Loucy (cell line): ENCODE measurements around the gene CPEB4.

Source experiments
- H2AFZ ChIP-seq: fragments of 200-600 bp; sonication (generic); 2 replicates; pipeline ENCODE4 v1.6.0; 2016; ENCODE audit warnings: antibody characterized with exemption, mild to moderate bottlenecking, low read length, moderate library complexity
- H3F3A ChIP-seq: fragments of 200-600 bp; 2 replicates; pipeline ENCODE4 v1.6.0; 2016; ENCODE audit warnings: antibody characterized with exemption, low read depth, mild to moderate bottlenecking
- H3K27me3 ChIP-seq: fragments of 200-600 bp; sonication (generic); 2 replicates; pipeline ENCODE4 v1.6.1; 2014; ENCODE audit warnings: low read length, mild to moderate bottlenecking; ENCODE audit not compliant: insufficient read depth, poor library complexity, severe bottlenecking
- H3K36me3 ChIP-seq: fragments of 200-600 bp; sonication (generic); 2 replicates; pipeline ENCODE4 v1.6.1; 2016; ENCODE audit warnings: low read length; ENCODE audit not compliant: insufficient read depth
- H3K4me1 ChIP-seq: fragments of 200-600 bp; sonication (generic); 2 replicates; pipeline ENCODE4 v1.5.1; 2014; ENCODE audit warnings: low read length, mild to moderate bottlenecking; ENCODE audit not compliant: insufficient read depth, poor library complexity, severe bottlenecking
- H3K4me2 ChIP-seq: fragments of 200-600 bp; sonication (generic); 2 replicates; pipeline ENCODE4 v1.6.0; 2014; ENCODE audit warnings: antibody characterized with exemption, low read length, low read depth, mild to moderate bottlenecking; ENCODE audit not compliant: poor library complexity, severe bottlenecking
- H3K4me3 ChIP-seq: fragments of 200-600 bp; sonication (generic); 2 replicates; pipeline ENCODE4 v1.5.1; 2014; ENCODE audit warnings: low read length, mild to moderate bottlenecking, mixed read lengths; ENCODE audit not compliant: poor library complexity, severe bottlenecking
- H3K79me2 ChIP-seq: fragments of 200-600 bp; sonication (generic); 2 replicates; pipeline ENCODE4 v1.6.1; 2014; ENCODE audit warnings: low read length; ENCODE audit not compliant: insufficient read depth
- H3K9ac ChIP-seq: fragments of 200-600 bp; sonication (generic); 2 replicates; pipeline ENCODE4 v1.6.0; 2014; ENCODE audit warnings: mild to moderate bottlenecking, low read depth, low read length, moderate library complexity; ENCODE audit not compliant: poor library complexity, severe bottlenecking
- H3K9me2 ChIP-seq: fragments of 200-600 bp; sonication (generic); replicated peaks from 2 replicates; pipeline ENCODE4 v1.6.1; 2016; ENCODE audit warnings: low read depth, low read length, mixed read lengths
- H3K9me3 ChIP-seq: fragments of 200-600 bp; sonication (generic); 2 replicates; pipeline ENCODE4 v1.6.1; 2014; ENCODE audit warnings: mild to moderate bottlenecking, antibody characterized with exemption, low read length, low read depth; ENCODE audit not compliant: insufficient read depth
- H4K20me1 ChIP-seq: fragments of 200-600 bp; sonication (generic); 2 replicates; pipeline ENCODE4 v1.6.0; 2014; ENCODE audit warnings: antibody characterized with exemption, low read length, mild to moderate bottlenecking; ENCODE audit not compliant: insufficient read depth, poor library complexity, severe bottlenecking
- CTCF ChIP-seq: fragments of 200-600 bp; sonication (generic); conservative IDR thresholded peaks from 2 replicates; pipeline ENCODE4 v1.5.1; 2014; ENCODE audit warnings: mild to moderate bottlenecking, antibody characterized with exemption, low read length
- EZH2phosphoT487 ChIP-seq: fragments of 200-600 bp; IDR thresholded peaks from 2 replicates; pipeline ENCODE4 v1.6.1; 2018; ENCODE audit warnings: antibody characterized with exemption, mild to moderate bottlenecking, moderate library complexity, borderline replicate concordance

Gene CPEB4

DNA sequence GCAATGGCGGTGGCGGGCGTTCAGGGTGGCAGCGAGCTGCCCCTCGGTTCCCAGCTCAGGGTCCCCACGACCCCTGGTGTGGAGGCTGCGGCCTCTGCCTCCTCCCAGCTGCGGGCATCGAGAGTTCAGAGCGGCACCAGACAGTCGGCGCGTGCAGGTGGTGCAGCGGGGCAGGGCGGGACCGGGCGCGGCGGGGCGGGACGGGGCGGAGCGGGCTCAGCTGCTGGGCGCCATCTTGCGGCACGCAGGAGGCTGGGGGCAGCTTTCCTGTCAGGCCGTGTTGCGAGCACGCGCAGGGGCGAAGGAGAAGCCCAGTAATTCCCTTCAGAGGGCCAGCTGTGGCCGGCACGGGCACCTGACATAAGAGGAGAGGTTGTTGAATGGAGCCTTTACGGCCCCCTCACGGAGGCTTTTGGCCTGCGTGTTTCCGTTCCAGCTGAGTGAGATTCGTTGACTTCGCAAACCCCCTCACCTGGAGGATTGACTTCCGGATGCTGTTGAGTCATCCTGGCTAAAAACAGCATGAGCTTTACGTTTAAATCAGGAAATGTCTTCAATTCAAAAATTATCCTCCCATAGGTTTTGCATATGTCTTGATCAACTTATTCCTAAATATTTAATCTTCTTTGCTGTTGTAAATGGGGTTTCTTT lies 101.4 kb downstream of the CPEB4 start:
- H3K4me1 ChIP-seq = no peaks in the 10 kb centered on the region
- H4K20me1 ChIP-seq = no peaks in the 10 kb centered on the region
- no peaks in the 10 kb centered on the region for H3K79me2 ChIP-seq
- TF ChIP-seq CTCF = no peak
- TF ChIP-seq EZH2phosphoT487 = no peak
- H3K4me2 ChIP-seq = no peak overlapping the region
- H3K27me3 ChIP-seq = no peaks in the 10 kb centered on the region
- no peaks in the 10 kb centered on the region for H3K9me3 ChIP-seq
- no peak overlapping the region for H3K9ac ChIP-seq
- H3K36me3 ChIP-seq = no peaks in the 10 kb centered on the region
- H3K4me3 ChIP-seq = no peak overlapping the region
- H3K9me2 ChIP-seq = no peaks in the 10 kb centered on the region
- H3F3A ChIP-seq = no peaks in the 10 kb centered on the region
- no peak overlapping the region for H2AFZ ChIP-seq

GRCh38 chr5:173997331-173997730 lies 109.2 kb downstream of the CPEB4 start:
- H3K4me1 ChIP-seq = no peaks in the 10 kb centered on the region
- H4K20me1 ChIP-seq = no peaks in the 10 kb centered on the region
- no peaks in the 10 kb centered on the region for H3K27me3 ChIP-seq
- H3K9me2 ChIP-seq = no peaks in the 10 kb centered on the region
- no peak overlapping the region for H2AFZ ChIP-seq
- no peak overlapping the region for H3K4me3 ChIP-seq
- TF ChIP-seq CTCF = no peak
- no peak for TF ChIP-seq EZH2phosphoT487
- no peak overlapping the region for H3K4me2 ChIP-seq
- H3K9ac ChIP-seq = no peak overlapping the region
- no peaks in the 10 kb centered on the region for H3K36me3 ChIP-seq
- no peaks in the 10 kb centered on the region for H3K9me3 ChIP-seq
- no peaks in the 10 kb centered on the region for H3K79me2 ChIP-seq
- no peaks in the 10 kb centered on the region for H3F3A ChIP-seq

- Histone ChIP-seq H3K9me3 (no peaks in the 10 kb centered on the region), H3K36me3 (no peaks in the 10 kb centered on the region), H4K20me1 (no peaks in the 10 kb centered on the region), H3K9me2 (no peaks in the 10 kb centered on the region), H3K9ac (no peak overlapping the region), H3K27me3 (no peaks in the 10 kb centered on the region), H3K4me1 (no peaks in the 10 kb centered on the region), H3K79me2 (no peaks in the 10 kb centered on the region), H3F3A (no peaks in the 10 kb centered on the region), H2AFZ (no peak overlapping the region), H3K4me3 (no peak overlapping the region), H3K4me2 (no peak overlapping the region)
- TF ChIP-seq EZH2phosphoT487 = no peak
- TF ChIP-seq CTCF = no peak
Observed at GRCh38 chr5:173998531-173998930, 110.4 kb downstream of the CPEB4 start.
